ENCODE results near the gene DOCK11. TPM values are rescaled to one million over a fixed set of nuclear protein-coding genes. Genes with fewer than 3 reads are reported as not detected.

Gene DOCK11
- polyA plus RNA-seq, 1 donor from 2014 or later: 37.2 TPM

- TF ChIP-seq REST (IDR thresholded peaks at IDR 0.05; ENCODE audit: borderline replicate concordance): no peak
- TF ChIP-seq EZH2 (IDR thresholded peaks at IDR 0.05; ENCODE audit: borderline replicate concordance, insufficient read depth, low read length, poor library complexity, severe bottlenecking): no peak
- TF ChIP-seq MXI1 (conservative IDR thresholded peaks at IDR 0.05; ENCODE audit: poor library complexity, severe bottlenecking): no peak
- TF ChIP-seq EP300 (conservative IDR thresholded peaks at IDR 0.05; ENCODE audit: poor library complexity, severe bottlenecking): no peak
- no peak for TF ChIP-seq SMC3 (conservative IDR thresholded peaks at IDR 0.05; ENCODE audit: poor library complexity)
- TF ChIP-seq TAF1 (IDR thresholded peaks at IDR 0.05; ENCODE audit: low read depth): no peak
- TF ChIP-seq RAD21 (conservative IDR thresholded peaks at IDR 0.05): no peak
- no peak for TF ChIP-seq POLR2AphosphoS5 (IDR thresholded peaks at IDR 0.05)
- Histone ChIP-seq H3K9ac (ENCODE audit: low read length) (no peak overlapping the region), H3K79me2 (replicated peaks; ENCODE audit: insufficient read depth, low read length) (no peaks in the 10 kb centered on the region), H3K27ac (ENCODE audit: low read length) (no peak overlapping the region), H3K27me3 (ENCODE audit: insufficient read depth, low read depth, low read length) (no peaks in the 10 kb centered on the region), H3K9me3 (ENCODE audit: low read length) (no peaks in the 10 kb centered on the region), H3K4me3 (ENCODE audit: low read length) (no peak overlapping the region), H4K20me1 (ENCODE audit: insufficient read depth) (no peaks in the 10 kb centered on the region), H3K4me2 (ENCODE audit: low read length) (no peak overlapping the region), H2AFZ (ENCODE audit: low read depth, low read length) (no peak overlapping the region), H3K9me2 (ENCODE audit: insufficient read depth, low read length) (no peaks in the 10 kb centered on the region), H3K36me3 (ENCODE audit: insufficient read depth, low read length) (no peaks in the 10 kb centered on the region), H3F3A (ENCODE audit: insufficient read depth, low read length, poor library complexity, severe bottlenecking) (no peaks in the 10 kb centered on the region)
Observed at GRCh38 chrX:118632862-118633261, 137.2 kb downstream of the DOCK11 start.

- no peaks in the 10 kb centered on the region for H3K27me3 ChIP-seq (ENCODE audit: insufficient read depth, low read depth, low read length)
- no peak for TF ChIP-seq POLR2AphosphoS5 (IDR thresholded peaks at IDR 0.05)
- TF ChIP-seq REST (IDR thresholded peaks at IDR 0.05; ENCODE audit: borderline replicate concordance): no peak
- TF ChIP-seq CTCF (IDR thresholded peaks at IDR 0.05; ENCODE audit: poor library complexity, severe bottlenecking): no peak
- no peak for TF ChIP-seq EZH2 (IDR thresholded peaks at IDR 0.05; ENCODE audit: borderline replicate concordance, insufficient read depth, low read length, poor library complexity, severe bottlenecking)
- no peak for TF ChIP-seq RAD21 (conservative IDR thresholded peaks at IDR 0.05)
- TF ChIP-seq MXI1 (conservative IDR thresholded peaks at IDR 0.05; ENCODE audit: poor library complexity, severe bottlenecking): no peak
- no peak for TF ChIP-seq SMC3 (conservative IDR thresholded peaks at IDR 0.05; ENCODE audit: poor library complexity)
- TF ChIP-seq EP300 (conservative IDR thresholded peaks at IDR 0.05; ENCODE audit: poor library complexity, severe bottlenecking): no peak
- no peak for TF ChIP-seq TAF1 (IDR thresholded peaks at IDR 0.05; ENCODE audit: low read depth)
- H3K36me3 ChIP-seq (ENCODE audit: insufficient read depth, low read length): no peaks in the 10 kb centered on the region
Observed at GRCh38 chrX:118633530-118633929, 137.9 kb downstream of the DOCK11 start.

More at GRCh38 chrX:118633530-118633929, 137.9 kb downstream of the DOCK11 start:
- Histone ChIP-seq H3F3A (ENCODE audit: insufficient read depth, low read length, poor library complexity, severe bottlenecking) (no peaks in the 10 kb centered on the region), H3K9me2 (ENCODE audit: insufficient read depth, low read length) (no peaks in the 10 kb centered on the region), H3K27ac (ENCODE audit: low read length) (no peak overlapping the region), H3K4me3 (ENCODE audit: low read length) (no peak overlapping the region), H3K79me2 (replicated peaks; ENCODE audit: insufficient read depth, low read length) (no peaks in the 10 kb centered on the region), H3K4me2 (ENCODE audit: low read length) (no peak overlapping the region), H3K9me3 (ENCODE audit: low read length) (no peaks in the 10 kb centered on the region), H2AFZ (ENCODE audit: low read depth, low read length) (no peak overlapping the region), H4K20me1 (ENCODE audit: insufficient read depth) (no peaks in the 10 kb centered on the region), H3K9ac (ENCODE audit: low read length) (no peak overlapping the region)

Data from neural cell (in vitro differentiated cells).